NT2/D1 (cell line): ENCODE measurements around the gene PSIP1.

Experiments used
- YY1 ChIP-seq: IDR thresholded peaks from 2 replicates; pipeline ENCODE4 v1.6.1; 2011; ENCODE audit not compliant: insufficient read length, insufficient read depth
- ZNF274 ChIP-seq: IDR thresholded peaks from 2 replicates; pipeline ENCODE4 v1.6.1; 2011; ENCODE audit warnings: mild to moderate bottlenecking, low read depth, low read length

- TF ChIP-seq ZNF274 (no peak), YY1 (no peak)
Measured at GRCh38 chr9:15525958-15526357, 15.2 kb upstream of the PSIP1 start.
